ENCODE results near the gene ZFAND3. TPM values are rescaled to one million over a fixed set of nuclear protein-coding genes. Genes with fewer than 3 reads are reported as not detected.

The ZFAND3 gene
- total and polyA plus RNA-seq, 2 experiments from 2014 or later, result 36.5 to 50.0 TPM

DNA sequence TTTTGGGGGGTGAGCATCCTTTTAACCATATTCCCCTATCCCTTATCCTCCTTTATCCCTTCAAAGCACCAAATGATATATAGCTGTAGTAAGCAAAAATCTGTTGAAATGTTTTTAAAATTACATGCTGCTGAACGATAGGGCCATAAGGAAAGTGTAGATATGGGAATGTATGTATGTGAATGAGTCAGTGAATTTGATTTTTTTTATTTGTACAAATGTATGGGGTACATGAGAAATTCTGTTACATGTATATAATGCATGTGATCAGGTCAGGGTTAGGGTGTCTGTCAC, 327.2 kb downstream of the ZFAND3 start:
- H3K27me3 ChIP-seq, result no peaks in the 10 kb centered on the region
- H3K9me2 ChIP-seq (replicated peaks; ENCODE audit: insufficient read depth), result no peaks in the 10 kb centered on the region
- TF ChIP-seq EZH2phosphoT487 (IDR thresholded peaks at IDR 0.05; ENCODE audit: low read depth, severe bottlenecking, unreplicated experiment) (no peak), EZH2 (IDR thresholded peaks at IDR 0.05; ENCODE audit: borderline replicate concordance) (no peak)
- TF ChIP-seq, protein P1, sequence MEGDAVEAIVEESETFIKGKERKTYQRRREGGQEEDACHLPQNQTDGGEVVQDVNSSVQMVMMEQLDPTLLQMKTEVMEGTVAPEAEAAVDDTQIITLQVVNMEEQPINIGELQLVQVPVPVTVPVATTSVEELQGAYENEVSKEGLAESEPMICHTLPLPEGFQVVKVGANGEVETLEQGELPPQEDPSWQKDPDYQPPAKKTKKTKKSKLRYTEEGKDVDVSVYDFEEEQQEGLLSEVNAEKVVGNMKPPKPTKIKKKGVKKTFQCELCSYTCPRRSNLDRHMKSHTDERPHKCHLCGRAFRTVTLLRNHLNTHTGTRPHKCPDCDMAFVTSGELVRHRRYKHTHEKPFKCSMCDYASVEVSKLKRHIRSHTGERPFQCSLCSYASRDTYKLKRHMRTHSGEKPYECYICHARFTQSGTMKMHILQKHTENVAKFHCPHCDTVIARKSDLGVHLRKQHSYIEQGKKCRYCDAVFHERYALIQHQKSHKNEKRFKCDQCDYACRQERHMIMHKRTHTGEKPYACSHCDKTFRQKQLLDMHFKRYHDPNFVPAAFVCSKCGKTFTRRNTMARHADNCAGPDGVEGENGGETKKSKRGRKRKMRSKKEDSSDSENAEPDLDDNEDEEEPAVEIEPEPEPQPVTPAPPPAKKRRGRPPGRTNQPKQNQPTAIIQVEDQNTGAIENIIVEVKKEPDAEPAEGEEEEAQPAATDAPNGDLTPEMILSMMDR (IDR thresholded peaks at IDR 0.05; ENCODE audit: poor library complexity), result no peak
- H3K4me3 ChIP-seq, result no peak overlapping the region
- H4K20me1 ChIP-seq (ENCODE audit: insufficient read depth, poor library complexity, severe bottlenecking), result peaks cover 52% of the 10 kb centered on the region
- no peak overlapping the region for H3K27ac ChIP-seq
- DNase-seq (ENCODE audit: low spot score), result no peak
- no peaks in the 10 kb centered on the region for H3K36me3 ChIP-seq (replicated peaks; ENCODE audit: insufficient read depth, low read depth)
- H2AFZ ChIP-seq, result no peak overlapping the region
- no peaks in the 10 kb centered on the region for H3K4me1 ChIP-seq (ENCODE audit: insufficient read depth)
- H3K9me3 ChIP-seq (ENCODE audit: low read depth), result no peaks in the 10 kb centered on the region
- H3K4me2 ChIP-seq, result no peak overlapping the region
- peaks cover 24% of the 10 kb centered on the region for H3K79me2 ChIP-seq
- WGBS (ENCODE audit: low lambda C conversion rate, missing lambda C conversion rate), result 93% methylated on average over 1 of the region's 1 CpG

DNA sequence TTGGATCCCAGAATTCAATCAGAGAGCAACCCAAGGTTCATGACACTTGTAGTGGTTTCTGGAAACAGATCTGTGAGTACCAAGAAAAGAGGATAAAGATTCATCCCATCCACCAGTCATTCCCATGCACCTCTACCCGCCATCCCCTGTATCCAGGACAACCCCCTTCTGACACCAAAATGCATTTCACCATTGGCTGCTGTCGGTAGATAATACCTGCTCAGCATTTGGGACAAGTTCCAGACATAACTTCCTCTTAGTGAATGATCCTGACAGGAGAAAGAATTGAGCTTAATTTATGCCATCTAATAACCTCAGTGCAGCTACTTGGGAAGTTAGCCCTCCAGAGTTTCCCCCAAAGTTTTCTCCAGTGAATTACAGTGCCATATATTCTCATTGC, 329.1 kb downstream of the ZFAND3 start:
- Histone ChIP-seq H3K36me3 (replicated peaks; ENCODE audit: insufficient read depth, low read depth) (no peaks in the 10 kb centered on the region), H3K27me3 (no peaks in the 10 kb centered on the region), H3K4me2 (no peak overlapping the region), H3K27ac (no peak overlapping the region), H2AFZ (no peak overlapping the region), H3K4me1 (ENCODE audit: insufficient read depth) (no peaks in the 10 kb centered on the region), H3K4me3 (no peak overlapping the region), H3K79me2 (peaks cover 22% of the 10 kb centered on the region), H3K9me3 (ENCODE audit: low read depth) (no peaks in the 10 kb centered on the region), H3K9me2 (replicated peaks; ENCODE audit: insufficient read depth) (no peaks in the 10 kb centered on the region), H4K20me1 (ENCODE audit: insufficient read depth, poor library complexity, severe bottlenecking) (peaks cover 36% of the 10 kb centered on the region)
- DNase-seq (ENCODE audit: low spot score), result no peak
- TF ChIP-seq EZH2 (IDR thresholded peaks at IDR 0.05; ENCODE audit: borderline replicate concordance) (no peak), EZH2phosphoT487 (IDR thresholded peaks at IDR 0.05; ENCODE audit: low read depth, severe bottlenecking, unreplicated experiment) (no peak)
- TF ChIP-seq, protein P1 (IDR thresholded peaks at IDR 0.05; ENCODE audit: poor library complexity), result no peak
- WGBS (ENCODE audit: low lambda C conversion rate, missing lambda C conversion rate), result 72% methylated on average over 2 of the region's 2 CpGs

DNA sequence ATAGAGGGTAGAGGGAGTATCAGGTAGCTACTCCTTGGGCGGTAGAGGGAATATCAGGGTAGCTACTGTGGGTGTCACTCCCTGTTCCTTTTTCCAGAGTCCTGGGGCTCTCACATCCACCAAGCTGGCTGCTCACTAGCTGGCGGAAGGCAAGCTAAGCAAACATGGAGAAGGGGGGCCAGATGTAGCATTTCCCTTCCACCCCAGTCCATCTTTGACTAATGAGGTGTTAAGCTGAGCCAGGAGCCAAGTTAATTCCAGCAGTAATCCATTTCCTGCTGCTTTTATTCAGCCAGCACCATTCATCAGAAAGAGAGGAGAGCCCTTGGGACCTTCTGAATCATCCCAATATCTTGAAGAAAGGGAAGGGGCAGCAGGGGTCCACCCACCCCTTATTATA, 330.0 kb downstream of the ZFAND3 start:
- no peaks in the 10 kb centered on the region for H3K4me1 ChIP-seq (ENCODE audit: insufficient read depth)
- H4K20me1 ChIP-seq (ENCODE audit: insufficient read depth, poor library complexity, severe bottlenecking), result peaks cover 40% of the 10 kb centered on the region
- no peak overlapping the region for H3K4me3 ChIP-seq
- no peak overlapping the region for H3K27ac ChIP-seq
- no peak overlapping the region for H2AFZ ChIP-seq
- H3K36me3 ChIP-seq (replicated peaks; ENCODE audit: insufficient read depth, low read depth), result no peaks in the 10 kb centered on the region
- no peak for DNase-seq (ENCODE audit: low spot score)
- TF ChIP-seq, protein P1 (IDR thresholded peaks at IDR 0.05; ENCODE audit: poor library complexity), result no peak
- TF ChIP-seq EZH2 (IDR thresholded peaks at IDR 0.05; ENCODE audit: borderline replicate concordance), result no peak
- no peak for TF ChIP-seq EZH2phosphoT487 (IDR thresholded peaks at IDR 0.05; ENCODE audit: low read depth, severe bottlenecking, unreplicated experiment)
- no peak overlapping the region for H3K4me2 ChIP-seq
- no peaks in the 10 kb centered on the region for H3K9me2 ChIP-seq (replicated peaks; ENCODE audit: insufficient read depth)
- H3K79me2 ChIP-seq, result peaks cover 20% of the 10 kb centered on the region
- WGBS (ENCODE audit: low lambda C conversion rate, missing lambda C conversion rate), result 81% methylated on average over 2 of the region's 2 CpGs
- H3K27me3 ChIP-seq, result no peaks in the 10 kb centered on the region
- no peaks in the 10 kb centered on the region for H3K9me3 ChIP-seq (ENCODE audit: low read depth)

DNA sequence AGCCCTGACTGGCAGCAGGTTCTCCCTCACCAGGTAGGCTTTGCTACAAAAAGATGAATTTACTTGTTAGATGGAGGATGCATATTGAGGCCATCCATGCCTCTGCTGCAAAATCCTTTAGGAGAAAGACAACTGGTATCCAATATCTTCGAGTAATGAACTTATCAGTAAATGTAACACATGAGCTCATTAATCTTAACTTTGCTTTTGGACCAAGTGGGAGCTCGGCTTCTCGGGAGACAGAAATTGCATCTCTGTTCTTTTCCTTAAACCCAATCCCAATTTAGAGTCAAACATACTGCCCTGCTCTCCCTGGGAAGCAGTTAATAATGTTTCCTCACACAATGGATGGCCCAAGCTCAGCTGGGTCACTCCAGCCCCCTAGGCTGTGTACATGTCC, 330.5 kb downstream of the ZFAND3 start:
- H3K4me3 ChIP-seq, result no peak overlapping the region
- no peak overlapping the region for H3K27ac ChIP-seq
- no peak for DNase-seq (ENCODE audit: low spot score)
- H3K9me3 ChIP-seq (ENCODE audit: low read depth), result no peaks in the 10 kb centered on the region
- no peak overlapping the region for H3K4me2 ChIP-seq
- no peaks in the 10 kb centered on the region for H3K4me1 ChIP-seq (ENCODE audit: insufficient read depth)
- no peaks in the 10 kb centered on the region for H3K27me3 ChIP-seq
- H4K20me1 ChIP-seq (ENCODE audit: insufficient read depth, poor library complexity, severe bottlenecking), result peaks cover 39% of the 10 kb centered on the region
- WGBS (ENCODE audit: low lambda C conversion rate, missing lambda C conversion rate), result 88% methylated on average over 3 of the region's 3 CpGs
- H2AFZ ChIP-seq, result no peak overlapping the region
- no peaks in the 10 kb centered on the region for H3K9me2 ChIP-seq (replicated peaks; ENCODE audit: insufficient read depth)
- peaks cover 18% of the 10 kb centered on the region for H3K79me2 ChIP-seq
- no peaks in the 10 kb centered on the region for H3K36me3 ChIP-seq (replicated peaks; ENCODE audit: insufficient read depth, low read depth)
- no peak for TF ChIP-seq EZH2phosphoT487 (IDR thresholded peaks at IDR 0.05; ENCODE audit: low read depth, severe bottlenecking, unreplicated experiment)
- no peak for TF ChIP-seq EZH2 (IDR thresholded peaks at IDR 0.05; ENCODE audit: borderline replicate concordance)
- TF ChIP-seq, protein P1 (IDR thresholded peaks at IDR 0.05; ENCODE audit: poor library complexity), result no peak

Measured in hepatocyte (in vitro differentiated cells).